ENCODE measurements around the gene FZD7.

Gene FZD7

GRCh38 chr2:202039278-202040078 lies 5.8 kb downstream of the FZD7 start:
- peaks cover 26% of the 10 kb centered on the region for H3K4me1 ChIP-seq (ENCODE audit: control insufficient read depth, low read depth, low read length)
- peak overlapping the region; percentile 57 for H3K27ac ChIP-seq (ENCODE audit: low read length)
- H3K9me3 ChIP-seq (ENCODE audit: control insufficient read depth, low read depth, low read length), result no peaks in the 10 kb centered on the region
- no peaks in the 10 kb centered on the region for H3K27me3 ChIP-seq (ENCODE audit: control insufficient read depth, insufficient read depth, low read length)
- H3K9ac ChIP-seq (ENCODE audit: low read length), result peak overlapping the region; percentile 73
- peak overlapping the region; percentile 72 for H3K4me3 ChIP-seq (ENCODE audit: low read length)
- peaks cover 29% of the 10 kb centered on the region for H3K36me3 ChIP-seq (ENCODE audit: control insufficient read depth, low read depth, low read length)

- no peaks in the 10 kb centered on the region for H3K9me3 ChIP-seq (ENCODE audit: control insufficient read depth, low read depth, low read length)
- H3K9ac ChIP-seq (ENCODE audit: low read length), result peak overlapping the region; percentile 73
- peaks cover 26% of the 10 kb centered on the region for H3K4me1 ChIP-seq (ENCODE audit: control insufficient read depth, low read depth, low read length)
- peak overlapping the region; percentile 57 for H3K27ac ChIP-seq (ENCODE audit: low read length)
- no peak overlapping the region for H3K4me3 ChIP-seq (ENCODE audit: low read length)
- H3K36me3 ChIP-seq (ENCODE audit: control insufficient read depth, low read depth, low read length), result peaks cover 29% of the 10 kb centered on the region
- H3K27me3 ChIP-seq (ENCODE audit: control insufficient read depth, insufficient read depth, low read length), result no peaks in the 10 kb centered on the region
Observed at GRCh38 chr2:202040079-202040844, 6.6 kb downstream of the FZD7 start.

GRCh38 chr2:202042444-202042843 lies 8.8 kb downstream of the FZD7 start:
- peaks cover 26% of the 10 kb centered on the region for H3K4me1 ChIP-seq (ENCODE audit: control insufficient read depth, low read depth, low read length)
- H3K9me3 ChIP-seq (ENCODE audit: control insufficient read depth, low read depth, low read length), result no peaks in the 10 kb centered on the region
- no peaks in the 10 kb centered on the region for H3K27me3 ChIP-seq (ENCODE audit: control insufficient read depth, insufficient read depth, low read length)
- H3K4me3 ChIP-seq (ENCODE audit: low read length), result no peak overlapping the region
- H3K27ac ChIP-seq (ENCODE audit: low read length), result no peak overlapping the region
- H3K36me3 ChIP-seq (ENCODE audit: control insufficient read depth, low read depth, low read length), result peaks cover 10% of the 10 kb centered on the region
- no peak overlapping the region for H3K9ac ChIP-seq (ENCODE audit: low read length)

GRCh38 chr2:202043475-202043874 lies 9.8 kb downstream of the FZD7 start:
- Histone ChIP-seq H3K4me1 (ENCODE audit: control insufficient read depth, low read depth, low read length) (peaks cover 21% of the 10 kb centered on the region), H3K36me3 (ENCODE audit: control insufficient read depth, low read depth, low read length) (peaks cover 2% of the 10 kb centered on the region), H3K9ac (ENCODE audit: low read length) (no peak overlapping the region), H3K27me3 (ENCODE audit: control insufficient read depth, insufficient read depth, low read length) (no peaks in the 10 kb centered on the region), H3K9me3 (ENCODE audit: control insufficient read depth, low read depth, low read length) (no peaks in the 10 kb centered on the region), H3K4me3 (ENCODE audit: low read length) (no peak overlapping the region), H3K27ac (ENCODE audit: low read length) (no peak overlapping the region)

- peaks cover 8% of the 10 kb centered on the region for H3K4me1 ChIP-seq (ENCODE audit: control insufficient read depth, low read depth, low read length)
- H3K4me3 ChIP-seq (ENCODE audit: low read length), result no peak overlapping the region
- H3K36me3 ChIP-seq (ENCODE audit: control insufficient read depth, low read depth, low read length), result no peaks in the 10 kb centered on the region
- no peaks in the 10 kb centered on the region for H3K27me3 ChIP-seq (ENCODE audit: control insufficient read depth, insufficient read depth, low read length)
- H3K9me3 ChIP-seq (ENCODE audit: control insufficient read depth, low read depth, low read length), result no peaks in the 10 kb centered on the region
- H3K27ac ChIP-seq (ENCODE audit: low read length), result no peak overlapping the region
- no peak overlapping the region for H3K9ac ChIP-seq (ENCODE audit: low read length)
Observed at GRCh38 chr2:202044777-202045176, 11.1 kb downstream of the FZD7 start.

GRCh38 chr2:202046572-202046971 lies 12.9 kb downstream of the FZD7 start:
- Histone ChIP-seq H3K36me3 (ENCODE audit: control insufficient read depth, low read depth, low read length) (no peaks in the 10 kb centered on the region), H3K4me3 (ENCODE audit: low read length) (no peak overlapping the region), H3K27ac (ENCODE audit: low read length) (no peak overlapping the region), H3K27me3 (ENCODE audit: control insufficient read depth, insufficient read depth, low read length) (no peaks in the 10 kb centered on the region), H3K9ac (ENCODE audit: low read length) (no peak overlapping the region), H3K4me1 (ENCODE audit: control insufficient read depth, low read depth, low read length) (peaks cover 7% of the 10 kb centered on the region), H3K9me3 (ENCODE audit: control insufficient read depth, low read depth, low read length) (no peaks in the 10 kb centered on the region)

GRCh38 chr2:202049092-202049728 lies 15.6 kb downstream of the FZD7 start:
- Histone ChIP-seq H3K9me3 (ENCODE audit: control insufficient read depth, low read depth, low read length) (no peaks in the 10 kb centered on the region), H3K4me1 (ENCODE audit: control insufficient read depth, low read depth, low read length) (peaks cover 19% of the 10 kb centered on the region), H3K9ac (ENCODE audit: low read length) (no peak overlapping the region), H3K27ac (ENCODE audit: low read length) (no peak overlapping the region), H3K36me3 (ENCODE audit: control insufficient read depth, low read depth, low read length) (no peaks in the 10 kb centered on the region), H3K27me3 (ENCODE audit: control insufficient read depth, insufficient read depth, low read length) (no peaks in the 10 kb centered on the region), H3K4me3 (ENCODE audit: low read length) (no peak overlapping the region)

GRCh38 chr2:202049840-202050239 lies 16.2 kb downstream of the FZD7 start:
- Histone ChIP-seq H3K27me3 (ENCODE audit: control insufficient read depth, insufficient read depth, low read length) (no peaks in the 10 kb centered on the region), H3K27ac (ENCODE audit: low read length) (no peak overlapping the region), H3K9ac (ENCODE audit: low read length) (no peak overlapping the region), H3K9me3 (ENCODE audit: control insufficient read depth, low read depth, low read length) (no peaks in the 10 kb centered on the region), H3K4me1 (ENCODE audit: control insufficient read depth, low read depth, low read length) (peaks cover 19% of the 10 kb centered on the region), H3K36me3 (ENCODE audit: control insufficient read depth, low read depth, low read length) (no peaks in the 10 kb centered on the region), H3K4me3 (ENCODE audit: low read length) (no peak overlapping the region)

GRCh38 chr2:202050652-202051051 lies 17.0 kb downstream of the FZD7 start:
- H3K9ac ChIP-seq (ENCODE audit: low read length), result no peak overlapping the region
- H3K36me3 ChIP-seq (ENCODE audit: control insufficient read depth, low read depth, low read length), result no peaks in the 10 kb centered on the region
- H3K27me3 ChIP-seq (ENCODE audit: control insufficient read depth, insufficient read depth, low read length), result no peaks in the 10 kb centered on the region
- peaks cover 19% of the 10 kb centered on the region for H3K4me1 ChIP-seq (ENCODE audit: control insufficient read depth, low read depth, low read length)
- H3K4me3 ChIP-seq (ENCODE audit: low read length), result no peak overlapping the region
- no peak overlapping the region for H3K27ac ChIP-seq (ENCODE audit: low read length)
- H3K9me3 ChIP-seq (ENCODE audit: control insufficient read depth, low read depth, low read length), result no peaks in the 10 kb centered on the region

- H3K4me3 ChIP-seq (ENCODE audit: low read length), result no peak overlapping the region
- H3K27me3 ChIP-seq (ENCODE audit: control insufficient read depth, insufficient read depth, low read length), result no peaks in the 10 kb centered on the region
Observed at GRCh38 chr2:202051499-202052161, 18.0 kb downstream of the FZD7 start.

GRCh38 chr2:202052235-202052634 lies 18.6 kb downstream of the FZD7 start:
- Histone ChIP-seq H3K27me3 (ENCODE audit: control insufficient read depth, insufficient read depth, low read length) (no peaks in the 10 kb centered on the region), H3K9ac (ENCODE audit: low read length) (no peak overlapping the region), H3K4me3 (ENCODE audit: low read length) (no peak overlapping the region), H3K36me3 (ENCODE audit: control insufficient read depth, low read depth, low read length) (no peaks in the 10 kb centered on the region), H3K9me3 (ENCODE audit: control insufficient read depth, low read depth, low read length) (no peaks in the 10 kb centered on the region), H3K4me1 (ENCODE audit: control insufficient read depth, low read depth, low read length) (peaks cover 19% of the 10 kb centered on the region), H3K27ac (ENCODE audit: low read length) (no peak overlapping the region)

More at GRCh38 chr2:202051499-202052161, 18.0 kb downstream of the FZD7 start:
- Histone ChIP-seq H3K36me3 (ENCODE audit: control insufficient read depth, low read depth, low read length) (no peaks in the 10 kb centered on the region), H3K4me1 (ENCODE audit: control insufficient read depth, low read depth, low read length) (peaks cover 19% of the 10 kb centered on the region), H3K9me3 (ENCODE audit: control insufficient read depth, low read depth, low read length) (no peaks in the 10 kb centered on the region), H3K9ac (ENCODE audit: low read length) (no peak overlapping the region), H3K27ac (ENCODE audit: low read length) (no peak overlapping the region)

All from iPS-18a (cell line).